Endothelial cell of umbilical vein (primary cell): ENCODE results near the gene NDUFS2.

Experiments
- EZH2 ChIP-seq: IDR thresholded peaks from 2 replicates; pipeline ENCODE4 v1.6.1; 2012; ENCODE audit warnings: borderline replicate concordance, low read depth, mild to moderate bottlenecking, moderate library complexity, low read length, inconsistent platforms; ENCODE audit not compliant: severe bottlenecking
- GATA2 ChIP-seq: IDR thresholded peaks from 2 replicates; pipeline ENCODE4 v1.7.0; 2011; ENCODE audit warnings: low read depth, mild to moderate bottlenecking, moderate library complexity, mixed read lengths, low read length; ENCODE audit not compliant: insufficient read length, insufficient read depth
- JUN ChIP-seq: IDR thresholded peaks from 2 replicates; pipeline ENCODE4 v1.6.1; 2011; ENCODE audit warnings: borderline replicate concordance, low read depth; ENCODE audit not compliant: insufficient read length, insufficient read depth
- MYC ChIP-seq: IDR thresholded peaks from one replicate; pipeline ENCODE4 v1.6.1; 2011; ENCODE audit warnings: mild to moderate bottlenecking, low read depth, low read length
- POLR2A ChIP-seq: IDR thresholded peaks from 2 replicates; pipeline ENCODE4 v1.6.1; 2012; ENCODE audit warnings: low read depth, mild to moderate bottlenecking, control low read depth, low read length
- POLR2AphosphoS5 ChIP-seq: IDR thresholded peaks from 2 replicates; pipeline ENCODE4 v1.6.1; 2012; ENCODE audit warnings: low read depth, mild to moderate bottlenecking, control low read depth, low read length, moderate library complexity; ENCODE audit not compliant: insufficient read depth
- TF ChIP-seq, protein P1 (sequence below), 2 donors: IDR thresholded peaks; 1 replicate in 1 of 2; 2 replicates in 1 of 2; pipeline ENCODE4 v1.5.1; 2011; ENCODE audit warnings: low read length in 2 of 2, mild to moderate bottlenecking in 2 of 2, moderate library complexity in 2 of 2, control low read depth in 1 of 2, inconsistent platforms in 1 of 2, low read depth in 1 of 2; ENCODE audit not compliant: insufficient read depth in 1 of 2; ENCODE audit errors: extremely low read depth in 1 of 2
- TF ChIP-seq, protein P2 (sequence below): IDR thresholded peaks from 2 replicates; pipeline ENCODE4 v1.6.1; 2011; ENCODE audit not compliant: insufficient read depth, insufficient read length

DNA sequence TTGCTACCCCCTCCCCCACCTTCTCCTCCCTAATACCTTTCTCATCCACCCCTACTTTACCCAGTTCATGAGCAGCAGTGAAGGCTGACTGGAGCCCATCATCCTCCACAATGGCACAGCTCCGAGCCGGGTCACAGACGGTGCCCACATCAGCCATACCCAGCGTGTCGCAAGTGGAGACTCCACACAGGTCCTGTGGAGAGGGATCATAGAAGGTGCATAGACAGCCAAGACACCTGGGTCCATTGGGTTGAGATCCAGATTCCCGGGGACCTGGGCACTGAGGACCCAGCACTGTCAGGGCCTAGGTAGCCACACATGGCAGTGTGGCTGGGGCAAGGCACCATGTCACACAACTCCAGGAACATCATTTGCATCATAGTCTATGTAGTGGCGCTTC lies 6.1 kb upstream of the NDUFS2 start:
- TF ChIP-seq, protein P1, sequence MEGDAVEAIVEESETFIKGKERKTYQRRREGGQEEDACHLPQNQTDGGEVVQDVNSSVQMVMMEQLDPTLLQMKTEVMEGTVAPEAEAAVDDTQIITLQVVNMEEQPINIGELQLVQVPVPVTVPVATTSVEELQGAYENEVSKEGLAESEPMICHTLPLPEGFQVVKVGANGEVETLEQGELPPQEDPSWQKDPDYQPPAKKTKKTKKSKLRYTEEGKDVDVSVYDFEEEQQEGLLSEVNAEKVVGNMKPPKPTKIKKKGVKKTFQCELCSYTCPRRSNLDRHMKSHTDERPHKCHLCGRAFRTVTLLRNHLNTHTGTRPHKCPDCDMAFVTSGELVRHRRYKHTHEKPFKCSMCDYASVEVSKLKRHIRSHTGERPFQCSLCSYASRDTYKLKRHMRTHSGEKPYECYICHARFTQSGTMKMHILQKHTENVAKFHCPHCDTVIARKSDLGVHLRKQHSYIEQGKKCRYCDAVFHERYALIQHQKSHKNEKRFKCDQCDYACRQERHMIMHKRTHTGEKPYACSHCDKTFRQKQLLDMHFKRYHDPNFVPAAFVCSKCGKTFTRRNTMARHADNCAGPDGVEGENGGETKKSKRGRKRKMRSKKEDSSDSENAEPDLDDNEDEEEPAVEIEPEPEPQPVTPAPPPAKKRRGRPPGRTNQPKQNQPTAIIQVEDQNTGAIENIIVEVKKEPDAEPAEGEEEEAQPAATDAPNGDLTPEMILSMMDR (IDR thresholded peaks at IDR 0.05; ENCODE audit: extremely low read depth in 1 of 2, insufficient read depth in 1 of 2, low read depth in 1 of 2, low read length in 2 of 2), result no peak
- TF ChIP-seq EZH2 (no peak), POLR2A (no peak), JUN (no peak), GATA2 (no peak), MYC (no peak), POLR2AphosphoS5 (no peak)
- TF ChIP-seq, protein P2, sequence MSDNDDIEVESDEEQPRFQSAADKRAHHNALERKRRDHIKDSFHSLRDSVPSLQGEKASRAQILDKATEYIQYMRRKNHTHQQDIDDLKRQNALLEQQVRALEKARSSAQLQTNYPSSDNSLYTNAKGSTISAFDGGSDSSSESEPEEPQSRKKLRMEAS, result no peak
